ENCODE data around the gene RAPGEFL1. TPM values are rescaled to one million over a fixed set of nuclear protein-coding genes. Genes with fewer than 3 reads are reported as not detected.
"Not testable (repeated sequence)": the region's sequence is repeated elsewhere in the genome, so short reads cannot be mapped to it uniquely, and the experiment has no call there.

RAPGEFL1 gene
- polyA plus RNA-seq, 1 donor, result 7.7 TPM

DNA sequence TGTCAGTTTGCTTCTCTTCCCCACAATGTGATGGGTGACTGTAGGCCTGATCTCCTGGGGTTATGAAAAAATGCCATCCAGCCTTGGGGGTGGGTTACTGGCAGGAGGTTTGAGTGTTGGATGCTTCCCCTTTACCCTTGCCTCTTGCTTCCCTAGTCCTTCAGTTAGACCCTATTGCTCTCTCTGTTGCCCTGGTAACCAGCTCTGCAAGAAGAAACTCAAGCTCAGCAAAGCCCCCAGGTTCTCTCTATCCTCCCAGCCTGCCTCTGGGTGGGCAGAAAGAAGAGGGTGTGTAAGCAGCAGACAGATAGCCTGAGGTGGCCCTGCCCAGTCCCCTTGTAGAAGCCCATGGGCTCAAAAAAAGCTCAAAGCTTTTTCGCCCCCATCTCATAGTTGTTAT is 2.8 kb upstream of the RAPGEFL1 start:
- no peak for DNase-seq

DNA sequence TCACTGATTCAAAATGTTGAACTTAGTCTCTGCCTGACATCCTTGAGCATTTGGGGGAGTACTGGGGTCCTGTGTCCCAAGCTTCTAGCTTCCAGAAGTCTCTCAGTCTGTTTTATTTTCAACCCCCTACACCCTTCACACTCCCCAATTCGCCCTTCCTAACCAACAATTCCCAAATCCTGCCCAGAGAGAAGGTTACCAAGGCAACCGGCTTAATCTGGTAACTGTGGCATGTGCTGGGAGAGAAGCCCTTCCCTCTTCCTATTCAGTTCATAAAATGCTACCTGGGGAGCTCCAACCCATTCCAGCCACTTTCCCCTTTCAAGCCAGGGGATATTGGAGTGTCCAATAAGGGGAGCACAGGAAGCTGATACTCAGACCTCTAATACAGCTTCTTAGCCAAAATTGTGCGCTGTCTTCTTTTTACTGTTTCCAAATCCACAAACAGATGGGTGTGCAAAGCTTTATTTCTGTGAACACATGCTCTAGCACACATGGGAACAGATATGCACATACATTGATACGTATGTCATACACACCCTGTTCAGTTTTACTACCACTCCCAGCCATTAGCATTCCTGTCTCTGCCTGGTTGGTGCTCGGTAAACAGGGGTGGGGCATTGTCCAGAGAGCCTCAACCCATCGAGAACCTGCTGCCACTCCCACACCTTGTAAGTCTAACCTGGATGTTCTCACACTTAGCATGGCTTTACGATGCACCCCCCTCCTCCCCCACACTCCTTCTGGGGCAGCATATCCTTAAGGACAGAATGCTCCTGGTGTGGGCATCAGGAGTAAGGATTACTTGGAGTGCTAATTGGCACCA is 1.1 kb upstream of the RAPGEFL1 start:
- no peak for DNase-seq

DNA sequence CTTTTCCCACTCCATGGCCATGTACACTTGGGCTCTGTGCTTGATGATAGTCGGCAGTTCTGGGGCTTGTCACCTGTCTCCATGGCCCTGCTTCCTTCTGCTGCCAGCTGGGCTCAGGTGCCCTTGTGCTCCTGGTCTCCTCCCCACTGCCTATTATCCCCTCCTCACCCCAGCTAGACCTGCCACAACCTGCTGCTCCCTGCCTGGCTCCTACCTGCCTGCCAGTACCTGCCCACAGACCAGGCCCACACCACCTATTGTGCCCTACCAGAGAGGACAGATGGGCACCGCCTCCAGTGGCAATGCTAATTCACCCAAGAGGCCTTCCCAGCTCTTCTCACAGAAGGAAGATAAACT is 538 bp upstream of the RAPGEFL1 start:
- DNase-seq, result no peak

DNA sequence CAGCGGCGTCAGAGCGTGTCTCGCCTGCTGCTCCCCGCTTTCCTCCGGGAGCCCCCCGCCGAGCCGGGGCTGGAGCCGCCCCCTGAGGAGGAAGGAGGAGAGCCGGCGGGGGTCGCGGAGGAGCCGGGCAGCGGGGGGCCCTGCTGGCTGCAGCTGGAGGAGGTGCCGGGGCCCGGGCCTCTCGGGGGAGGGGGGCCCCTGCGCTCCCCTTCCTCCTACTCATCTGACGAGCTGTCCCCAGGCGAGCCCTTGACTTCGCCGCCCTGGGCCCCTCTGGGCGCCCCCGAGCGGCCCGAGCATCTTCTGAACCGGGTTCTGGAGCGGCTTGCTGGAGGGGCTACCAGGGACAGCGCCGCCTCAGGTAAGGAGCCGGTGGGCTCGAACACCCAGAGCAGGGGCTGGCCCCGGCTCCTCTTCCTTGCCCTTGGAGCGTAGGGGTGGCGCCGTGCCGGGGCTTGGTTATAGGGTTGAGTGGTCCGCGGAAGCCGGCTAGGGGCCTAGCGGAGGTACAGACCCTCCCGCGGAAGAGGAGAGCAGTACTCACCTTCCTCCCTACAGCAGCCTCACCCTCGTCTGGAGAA is 841 bp downstream of the RAPGEFL1 start:
- DNase-seq, result no peak

DNA sequence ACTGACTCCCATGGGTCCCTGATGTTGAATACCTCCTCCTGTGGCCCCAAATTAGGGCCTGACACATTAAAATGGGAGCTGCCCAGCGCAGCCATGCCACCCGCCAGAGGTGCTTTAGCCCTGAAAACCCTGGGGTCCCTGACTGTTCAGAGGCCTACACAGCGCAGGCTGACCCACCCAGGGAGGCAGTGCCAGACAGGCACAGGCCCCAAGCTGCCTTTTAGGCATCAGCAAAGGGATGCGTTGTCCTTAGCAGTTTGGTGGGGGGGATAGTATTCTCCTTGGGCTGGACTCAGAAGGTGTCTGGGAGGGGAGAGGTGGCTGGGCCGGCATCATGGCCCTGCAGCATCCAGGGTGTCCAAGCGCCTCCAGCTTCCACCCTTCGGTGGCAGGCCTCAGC is 1.4 kb downstream of the RAPGEFL1 start:
- no peak for DNase-seq

DNA sequence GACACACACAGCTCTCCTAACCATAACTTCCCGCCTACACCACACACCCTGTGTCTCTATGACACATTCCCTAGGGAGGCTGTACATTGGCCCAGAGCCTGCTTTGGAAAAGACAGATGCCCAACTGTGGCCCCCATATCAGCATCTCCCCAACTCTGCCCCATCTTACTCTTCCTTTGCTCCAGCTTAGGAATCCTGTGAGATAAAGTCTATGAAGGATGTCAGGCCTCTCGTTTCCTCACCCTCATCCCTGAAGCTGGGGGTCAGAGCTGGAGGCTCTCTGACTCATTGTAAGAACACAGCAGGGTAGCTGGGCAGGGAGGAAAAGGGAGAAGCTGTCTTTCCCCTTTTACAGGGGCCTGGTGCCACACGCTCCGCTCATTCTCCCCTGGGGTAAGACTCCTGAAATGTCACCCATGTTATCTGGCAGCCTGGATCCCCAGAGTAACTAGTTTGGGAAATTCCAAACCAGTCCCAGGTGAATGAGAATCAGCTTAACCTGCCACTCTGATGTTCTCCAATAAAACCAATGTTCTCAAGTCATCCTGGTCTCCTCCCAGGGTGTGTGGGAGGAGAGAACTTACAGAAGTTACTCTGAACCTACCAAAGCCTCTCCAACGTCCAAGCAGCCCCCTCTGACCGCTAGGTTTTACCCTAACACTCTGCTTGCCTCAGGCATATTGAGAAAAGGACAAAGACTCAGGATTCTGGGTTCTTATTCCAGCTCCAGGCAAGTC is 2.8 kb downstream of the RAPGEFL1 start:
- no peak for DNase-seq

DNA sequence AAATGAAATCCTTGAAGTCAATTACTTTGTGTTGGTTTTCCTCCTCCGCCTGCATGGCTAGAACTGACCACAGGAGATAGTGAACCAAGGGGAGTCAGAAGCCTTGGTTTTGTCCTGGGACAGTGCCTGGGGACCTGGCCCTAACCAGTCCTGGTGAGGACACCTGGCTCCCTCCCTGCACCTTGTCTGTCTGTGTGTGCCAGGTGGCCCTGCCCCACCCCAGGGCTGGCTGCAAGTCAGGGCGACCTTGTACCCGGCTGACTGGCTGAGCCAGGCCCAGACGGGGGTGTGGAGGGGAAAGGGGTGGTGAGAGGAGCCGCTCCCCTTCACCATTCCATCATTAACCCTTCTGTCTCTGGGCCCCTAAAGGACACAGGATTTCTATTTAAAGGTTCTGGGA is 3.4 kb downstream of the RAPGEFL1 start:
- DNase-seq, result no peak

DNA sequence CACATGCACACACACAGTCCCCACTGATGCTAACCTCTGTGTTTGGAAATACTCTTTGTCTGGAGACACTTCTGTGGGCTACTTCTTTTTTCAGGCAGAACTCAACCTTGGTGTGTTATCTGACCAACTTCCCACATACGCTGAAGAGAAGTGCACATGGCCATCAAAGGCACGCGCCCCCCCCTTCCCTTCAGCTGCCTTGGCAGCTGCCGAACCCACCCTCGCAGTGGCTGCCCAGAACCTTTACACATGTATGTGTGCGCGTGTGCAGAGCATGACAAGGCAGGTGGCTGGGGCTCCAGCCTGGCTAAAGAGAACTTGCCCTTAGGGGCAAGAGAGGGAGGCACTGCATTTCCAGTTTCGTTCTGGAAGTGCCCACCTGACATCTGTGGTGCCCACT is 3.9 kb downstream of the RAPGEFL1 start:
- no peak for DNase-seq

DNA sequence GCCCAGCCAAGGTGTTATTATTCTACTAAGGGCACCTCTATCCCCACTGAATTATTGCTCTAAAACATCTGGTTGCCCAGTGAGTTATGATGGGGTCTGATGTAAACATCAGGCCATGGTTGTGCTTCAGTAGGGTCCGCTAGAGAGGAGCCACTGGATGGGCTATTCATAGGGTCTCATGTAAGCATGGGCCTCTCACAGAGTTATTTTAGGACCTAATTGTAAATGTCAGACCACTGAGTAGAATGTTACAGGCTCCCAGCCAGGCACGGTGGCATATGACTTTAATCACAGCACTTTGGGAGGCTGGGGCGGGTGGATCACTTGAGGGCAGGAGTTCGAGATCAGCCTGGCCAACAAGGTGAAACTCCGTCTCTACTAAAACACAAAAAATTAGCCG is 5.3 kb downstream of the RAPGEFL1 start:
- DNase-seq, result no peak

DNA sequence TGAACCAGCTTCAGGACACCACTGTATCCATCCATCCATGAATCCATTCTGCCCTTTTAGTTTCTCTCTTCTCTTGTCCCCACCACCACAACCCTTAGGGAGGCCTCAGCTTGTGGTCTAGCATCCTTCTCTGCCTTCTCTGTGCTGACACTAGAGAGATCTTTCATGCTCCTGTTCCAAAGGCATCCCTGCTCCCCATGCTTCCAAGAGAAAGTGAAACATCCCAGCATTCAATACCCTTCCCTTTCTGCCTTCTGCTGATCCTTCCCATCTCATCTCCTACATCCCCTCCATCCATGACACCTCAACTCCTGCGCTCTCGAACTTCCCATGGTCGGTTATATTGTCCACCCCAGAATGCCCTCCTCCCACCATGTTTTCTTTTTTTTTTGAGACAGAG is 10.0 kb downstream of the RAPGEFL1 start:
- no peak for DNase-seq

DNA sequence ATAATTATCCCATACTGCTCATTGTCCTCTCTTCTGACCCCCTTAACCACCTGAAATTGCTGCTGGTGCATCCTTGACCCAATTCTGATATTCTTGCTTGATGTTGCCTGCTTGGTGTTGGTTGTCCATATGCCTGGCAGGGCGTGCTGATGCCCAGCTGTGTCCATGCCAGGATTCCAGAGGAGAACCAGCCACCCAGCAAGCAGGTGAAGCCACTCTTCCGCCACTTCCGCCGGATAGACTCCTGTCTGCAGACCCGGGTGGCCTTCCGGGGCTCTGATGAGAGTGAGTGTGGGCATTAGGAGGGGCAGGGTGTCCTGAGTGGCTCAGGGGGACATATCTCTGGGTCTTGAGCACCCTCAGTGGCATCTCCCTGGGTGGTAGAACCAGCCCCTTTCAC is 11.4 kb downstream of the RAPGEFL1 start:
- DNase-seq, result no peak

DNA sequence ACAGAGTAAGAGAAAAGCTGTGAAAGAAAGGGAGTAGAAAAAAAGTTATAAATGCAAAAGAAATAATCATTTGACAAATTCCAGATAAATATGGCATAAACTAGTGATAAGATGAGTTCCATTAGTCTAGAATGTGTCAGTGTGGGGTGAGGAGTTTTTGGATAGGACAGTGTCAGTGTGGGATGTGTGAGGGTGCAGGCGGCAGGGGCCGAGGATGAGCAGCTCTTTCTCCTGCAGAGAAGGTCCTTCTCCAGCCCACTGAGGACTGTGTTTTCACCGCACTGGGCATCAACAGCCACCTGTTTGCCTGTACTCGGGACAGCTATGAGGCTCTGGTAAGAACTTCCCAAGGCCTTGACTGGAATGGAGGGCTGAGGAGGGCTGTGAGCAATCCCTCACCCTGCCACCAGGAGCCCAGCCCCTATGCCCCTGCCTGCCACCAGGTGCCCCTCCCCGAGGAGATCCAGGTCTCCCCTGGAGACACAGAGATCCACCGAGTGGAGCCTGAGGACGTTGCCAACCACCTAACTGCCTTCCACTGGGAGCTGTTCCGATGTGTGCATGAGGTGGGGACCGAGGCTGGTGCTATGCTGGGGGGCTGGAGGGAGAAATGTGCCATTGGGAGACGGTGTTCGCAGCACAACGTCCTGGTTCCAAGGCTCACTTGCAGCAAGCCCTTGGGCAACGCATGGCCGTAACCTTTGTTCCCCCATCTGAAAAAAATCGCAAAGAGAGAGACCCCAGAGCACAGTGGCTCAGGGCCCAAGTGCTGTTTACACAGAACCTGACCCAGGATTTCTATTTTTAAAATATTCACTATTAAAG is 13.1 kb downstream of the RAPGEFL1 start:
- no peak for DNase-seq

DNA sequence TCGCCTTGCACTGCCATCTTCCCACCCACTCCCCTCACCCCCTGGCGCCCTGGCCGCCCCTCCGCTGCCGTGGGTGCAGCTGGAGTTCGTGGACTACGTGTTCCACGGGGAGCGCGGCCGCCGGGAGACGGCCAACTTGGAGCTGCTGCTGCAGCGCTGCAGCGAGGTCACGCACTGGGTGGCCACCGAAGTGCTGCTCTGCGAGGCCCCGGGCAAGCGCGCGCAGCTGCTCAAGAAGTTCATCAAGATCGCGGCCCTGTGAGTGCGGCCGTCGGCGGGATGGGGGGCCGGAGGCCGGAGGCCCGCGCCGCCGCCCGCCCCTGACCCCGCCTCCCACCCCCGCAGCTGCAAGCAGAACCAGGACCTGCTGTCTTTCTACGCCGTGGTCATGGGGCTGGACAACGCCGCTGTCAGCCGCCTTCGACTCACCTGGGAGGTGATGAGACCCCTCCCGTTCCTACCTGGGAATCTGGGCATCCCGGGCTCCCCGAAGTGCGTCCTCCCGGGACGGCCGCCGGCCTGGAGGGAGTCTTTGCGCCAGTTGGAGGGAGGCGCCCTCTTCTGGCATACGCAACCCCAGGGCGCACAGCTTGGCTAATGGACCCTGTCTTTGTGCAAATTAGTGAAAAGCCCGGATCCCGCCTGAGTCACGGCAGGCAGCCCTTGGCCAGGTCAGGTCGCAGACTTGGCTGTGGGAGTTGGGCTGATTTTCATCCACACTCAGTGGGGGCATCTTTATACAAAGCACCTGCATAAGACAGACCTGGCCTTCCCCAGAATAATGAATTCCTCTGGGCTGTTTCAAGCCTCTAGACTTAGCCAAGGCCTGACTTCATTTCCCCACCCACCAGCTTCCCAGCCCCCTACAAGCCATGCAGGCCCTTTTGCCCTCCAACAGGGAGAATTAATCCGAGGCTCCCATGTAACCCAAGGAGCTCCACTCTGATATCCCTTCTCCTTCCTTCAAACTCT is 14.3 kb downstream of the RAPGEFL1 start:
- peak; percentile 61 for DNase-seq

DNA sequence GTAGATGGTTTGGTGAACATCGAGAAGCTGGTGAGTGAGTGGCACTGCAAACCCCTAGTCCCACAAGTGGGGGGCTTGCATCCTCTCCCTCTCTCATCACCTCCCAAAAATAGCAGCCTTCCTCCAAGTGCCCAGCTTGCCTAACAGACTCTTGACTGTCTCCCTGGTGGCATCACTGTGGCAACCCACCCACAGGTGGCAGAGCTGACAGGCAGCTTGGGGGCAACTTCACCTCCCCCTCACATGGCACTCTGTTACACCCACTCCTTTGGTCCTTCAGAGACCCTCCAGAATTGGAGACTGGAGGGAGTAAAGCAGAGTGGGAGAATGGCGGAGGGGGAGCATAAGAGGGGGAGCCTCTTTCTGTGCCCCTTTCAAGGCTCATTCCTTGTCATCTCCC is 15.7 kb downstream of the RAPGEFL1 start:
- no peak for DNase-seq

DNA sequence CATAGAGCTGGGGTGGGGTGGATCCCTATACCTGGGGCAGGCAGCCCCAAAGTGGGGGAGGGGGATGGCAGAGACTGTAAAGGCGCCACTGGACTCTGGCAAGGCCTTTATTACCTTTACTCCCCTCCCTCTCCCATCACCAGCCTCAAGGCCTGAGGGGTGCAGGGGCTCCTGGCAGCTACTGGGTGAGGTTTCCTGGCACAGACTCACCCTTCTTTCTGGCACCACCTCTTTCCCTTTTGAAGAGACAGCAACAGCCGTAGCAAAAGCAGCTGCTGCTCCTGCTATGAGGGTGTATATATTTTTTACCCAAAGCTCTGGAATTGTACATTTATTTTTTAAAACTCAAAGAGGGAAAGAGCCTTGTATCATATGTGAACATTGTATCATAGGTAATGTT is 17.6 kb downstream of the RAPGEFL1 start:
- no peak for DNase-seq

DNA sequence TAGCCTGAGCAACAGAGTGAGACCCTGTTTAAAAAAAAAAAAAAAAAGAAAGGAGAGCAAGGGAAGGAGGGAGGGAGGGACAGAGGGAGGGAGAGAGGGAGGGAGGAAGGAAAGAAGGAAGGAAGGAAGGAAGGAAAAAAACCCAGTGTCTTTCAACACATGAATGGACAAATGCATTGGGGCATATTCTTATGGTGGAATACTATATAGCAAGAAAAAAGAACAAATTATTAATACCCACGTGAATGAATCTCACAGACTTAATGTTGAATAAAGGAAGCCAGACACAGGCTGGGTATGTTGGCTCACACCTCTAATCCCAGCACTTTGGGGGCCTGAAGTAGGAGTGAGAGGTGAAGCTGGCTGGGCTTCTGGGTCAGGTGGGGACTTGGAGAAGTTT is 20.3 kb downstream of the RAPGEFL1 start:
- no peak for DNase-seq

DNA sequence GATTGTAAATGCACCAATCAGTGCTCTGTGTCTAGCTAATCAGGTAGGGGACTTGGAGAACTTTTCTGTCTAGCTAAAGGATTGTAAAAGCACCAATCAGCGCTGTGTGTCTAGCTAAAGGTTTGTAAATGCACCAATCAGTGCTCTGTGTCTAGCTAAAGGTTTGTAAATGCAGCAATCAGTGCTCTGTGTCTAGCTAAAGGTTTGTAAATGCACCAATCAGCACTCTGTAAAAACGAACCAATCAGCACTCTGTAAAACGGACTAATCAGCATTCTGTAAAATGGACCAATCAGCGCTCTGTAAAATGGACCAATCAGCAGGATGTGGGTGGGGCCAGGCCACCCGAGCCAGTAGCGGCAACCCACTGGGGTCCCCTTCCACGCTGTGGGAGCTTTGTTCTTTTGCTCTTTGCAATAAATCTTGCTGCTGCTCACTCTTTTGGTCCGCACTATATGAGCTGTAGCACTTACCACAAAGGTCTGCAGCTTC is 20.7 kb downstream of the RAPGEFL1 start:
- not testable (repeated sequence) for DNase-seq

DNA sequence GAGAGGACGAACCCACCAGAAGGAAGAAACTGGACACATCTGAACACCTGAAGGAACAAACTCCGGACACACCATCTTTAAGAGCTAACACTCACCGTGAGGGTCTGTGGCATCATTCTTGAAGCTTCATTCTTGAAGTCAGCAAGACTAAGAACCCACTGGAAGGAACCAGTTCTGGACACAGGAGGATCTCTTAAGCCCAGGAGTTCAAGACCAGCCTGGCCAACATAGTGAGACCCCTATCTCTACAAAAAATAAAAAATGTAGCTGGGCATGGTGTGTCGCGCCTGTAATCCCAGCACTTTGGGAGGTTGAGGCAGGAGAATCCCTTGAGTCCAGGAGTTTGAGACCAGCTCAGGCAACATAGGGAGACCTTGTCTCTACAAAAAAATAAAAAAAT is 21.3 kb downstream of the RAPGEFL1 start:
- DNase-seq, result no peak

DNA sequence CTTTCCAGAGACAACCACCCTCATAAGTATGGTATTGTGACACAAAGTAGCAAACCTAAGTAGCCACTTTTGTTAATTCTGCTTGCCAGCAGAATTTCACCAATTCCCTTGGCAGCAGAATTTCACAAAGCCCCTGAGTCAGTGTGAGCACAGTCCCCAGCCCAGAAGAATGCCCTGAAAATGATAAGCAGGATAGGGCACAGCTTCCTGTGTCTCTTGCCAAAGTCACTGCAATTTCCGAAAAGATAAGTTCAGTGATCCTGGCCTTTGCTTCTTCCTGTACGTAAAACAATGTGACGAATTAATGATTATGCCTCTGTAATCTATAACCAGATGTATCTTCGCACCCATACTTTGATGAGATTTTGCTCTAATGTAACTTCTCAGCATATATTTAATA is 25.9 kb downstream of the RAPGEFL1 start:
- DNase-seq, result no peak

DNA sequence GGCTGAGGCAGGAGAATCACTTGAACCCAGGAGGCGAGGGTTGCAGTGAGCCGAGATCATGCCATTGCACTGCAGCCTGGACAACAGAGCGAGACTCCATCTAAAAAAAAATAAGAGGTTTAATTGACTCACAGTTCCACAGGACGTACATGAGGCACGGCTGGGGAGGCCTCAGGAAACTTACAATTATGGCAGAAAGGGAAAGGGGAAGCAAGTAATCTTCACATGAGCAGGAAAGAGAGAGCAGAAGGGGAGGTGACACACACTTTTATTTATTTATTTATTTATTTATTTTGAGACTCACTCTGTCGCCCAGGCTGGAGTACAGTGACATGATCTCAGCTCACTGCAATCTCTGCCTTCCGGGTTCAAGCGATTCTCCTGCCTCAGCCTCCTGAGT is 28.9 kb downstream of the RAPGEFL1 start:
- not testable (repeated sequence) for DNase-seq

DNA sequence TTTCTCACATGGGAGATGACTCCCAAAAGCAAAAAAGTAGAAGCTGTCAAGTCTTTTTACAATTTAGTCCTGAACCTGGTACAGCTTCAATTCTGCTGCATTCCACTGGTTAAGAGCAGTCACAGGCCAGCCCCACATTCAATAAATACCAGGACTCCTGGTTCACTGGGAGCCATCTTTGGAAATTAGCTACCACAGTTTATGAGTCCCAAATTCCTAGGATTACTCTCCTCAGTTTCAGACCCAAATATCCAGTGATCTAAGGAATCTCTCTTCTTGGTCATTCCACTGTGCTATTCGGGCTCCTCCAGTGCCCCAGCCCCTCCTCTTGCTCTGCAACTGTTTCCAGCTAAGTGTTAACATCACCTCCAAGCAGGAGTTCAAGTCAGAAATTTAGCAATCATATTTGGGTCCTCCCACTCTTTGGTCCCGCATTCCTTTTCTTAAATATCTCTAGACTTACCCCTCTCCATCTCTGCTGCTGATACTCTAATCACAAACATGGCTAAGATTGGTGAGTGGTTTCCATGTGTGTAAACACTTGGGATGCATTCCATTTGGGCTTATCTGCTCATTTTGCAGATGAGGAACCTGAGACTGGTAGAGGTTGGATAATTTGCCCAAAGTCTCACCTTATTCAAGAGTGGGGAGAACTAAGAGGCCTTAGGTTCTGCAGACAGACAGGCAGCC is 32.3 kb downstream of the RAPGEFL1 start:
- DNase-seq, result no peak
